Measurements from ENCODE around the gene GIPC1.
"Not testable (repeated sequence)": the region's sequence is repeated elsewhere in the genome, so short reads cannot be mapped to it uniquely, and the experiment has no call there.

The GIPC1 gene

DNA sequence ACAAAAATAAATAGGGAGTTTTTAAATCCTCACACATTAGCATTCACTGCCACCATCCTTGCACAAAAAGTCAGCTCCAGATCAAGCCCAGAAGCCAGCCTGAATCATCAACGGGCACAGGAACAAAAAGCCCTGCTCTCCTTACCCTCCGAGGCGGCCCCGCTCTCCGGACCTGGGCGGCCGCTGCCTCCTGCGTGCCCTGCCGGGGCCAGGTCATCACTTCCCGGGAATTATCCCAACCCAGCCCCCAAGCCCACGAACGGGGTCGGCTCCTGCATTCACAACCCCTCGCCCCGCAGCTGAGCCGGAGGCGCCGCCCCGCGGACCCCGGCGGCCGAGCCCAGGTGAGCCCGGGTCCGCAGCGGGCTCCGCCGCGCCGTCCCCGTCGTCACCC, 21.5 kb upstream of the GIPC1 start:
- no peak for DNase-seq

DNA sequence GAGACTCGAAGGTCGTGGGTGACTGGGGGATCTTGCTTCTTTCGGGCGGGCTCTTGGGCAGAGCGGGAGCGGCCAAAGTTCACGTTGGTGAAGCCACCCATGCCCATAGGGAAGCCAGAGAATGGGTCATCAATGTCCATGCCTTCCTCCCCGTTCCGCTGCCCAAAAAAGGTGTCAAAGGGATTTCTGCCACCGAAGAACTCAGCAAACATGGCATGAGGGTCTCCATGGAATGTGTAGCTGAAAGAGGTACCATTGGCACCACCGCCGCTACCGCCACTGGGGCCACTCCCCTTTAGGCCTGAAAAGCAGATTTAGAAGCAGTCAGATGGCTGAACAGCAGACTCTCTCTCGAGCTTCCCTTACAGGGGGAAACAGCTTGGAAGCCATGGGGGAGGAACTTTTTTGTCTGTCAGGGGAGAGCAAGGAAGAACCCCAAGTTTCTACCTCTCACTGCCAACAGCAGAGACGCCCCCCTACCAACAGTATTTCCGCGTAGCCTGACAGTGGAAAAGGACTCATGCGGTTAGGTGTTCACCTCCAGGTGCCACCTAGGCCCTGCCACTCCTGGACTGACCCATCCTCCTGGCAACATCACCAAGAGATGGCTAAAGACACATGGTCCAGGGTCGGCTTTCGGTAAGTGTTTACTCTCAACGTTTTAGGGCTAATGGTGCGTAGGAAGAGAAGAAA, 21.0 kb upstream of the GIPC1 start:
- no peak for DNase-seq

DNA sequence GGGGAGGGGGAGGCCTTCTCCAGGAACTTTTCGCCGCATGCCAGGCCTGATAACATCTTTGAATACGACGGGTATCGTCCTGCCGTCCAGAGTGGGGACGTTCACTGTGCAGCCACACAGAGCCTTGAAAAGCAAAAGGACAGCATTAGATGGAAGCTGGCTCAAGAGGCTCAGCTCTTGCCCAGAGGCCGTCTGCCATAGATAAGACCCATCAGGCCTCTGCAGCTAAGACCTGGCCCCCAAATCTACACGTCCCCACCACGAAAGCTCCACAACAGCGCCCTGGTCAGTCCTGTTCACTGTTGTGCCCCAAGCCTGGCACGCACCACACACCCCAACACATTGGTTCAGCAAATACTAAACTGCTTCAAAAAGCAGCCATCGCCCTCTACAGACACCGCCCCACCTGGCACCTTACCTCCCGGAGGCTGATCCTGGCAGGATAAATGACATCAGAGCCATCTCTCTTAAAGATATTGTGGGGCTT, 20.2 kb upstream of the GIPC1 start:
- no peak for DNase-seq

DNA sequence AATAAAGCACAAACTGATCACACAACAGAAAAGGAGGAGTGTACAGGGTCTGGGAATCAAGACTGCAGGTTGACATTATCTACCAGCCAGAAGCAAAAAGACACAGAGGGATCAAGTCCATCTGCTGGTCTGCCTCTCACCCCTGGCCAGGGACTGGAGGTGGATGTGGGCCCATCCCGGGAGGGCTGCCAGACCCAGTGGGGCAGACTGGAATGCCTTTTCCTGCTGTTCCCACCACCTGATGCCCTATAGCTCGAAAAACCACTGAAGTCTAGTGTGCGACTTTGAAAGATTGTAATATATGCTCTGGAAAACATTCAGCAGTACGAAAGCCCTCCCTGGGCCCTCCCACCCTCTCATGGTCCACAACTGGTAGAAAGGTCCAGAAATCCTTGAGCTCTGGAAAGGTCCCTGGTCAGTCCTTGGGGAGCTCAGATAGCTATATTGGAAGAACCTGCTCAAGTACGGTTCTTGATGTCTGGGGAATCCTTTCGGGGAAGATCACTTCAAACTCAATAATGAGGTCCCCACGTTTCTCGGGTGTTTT, 19.6 kb upstream of the GIPC1 start:
- no peak for DNase-seq

DNA sequence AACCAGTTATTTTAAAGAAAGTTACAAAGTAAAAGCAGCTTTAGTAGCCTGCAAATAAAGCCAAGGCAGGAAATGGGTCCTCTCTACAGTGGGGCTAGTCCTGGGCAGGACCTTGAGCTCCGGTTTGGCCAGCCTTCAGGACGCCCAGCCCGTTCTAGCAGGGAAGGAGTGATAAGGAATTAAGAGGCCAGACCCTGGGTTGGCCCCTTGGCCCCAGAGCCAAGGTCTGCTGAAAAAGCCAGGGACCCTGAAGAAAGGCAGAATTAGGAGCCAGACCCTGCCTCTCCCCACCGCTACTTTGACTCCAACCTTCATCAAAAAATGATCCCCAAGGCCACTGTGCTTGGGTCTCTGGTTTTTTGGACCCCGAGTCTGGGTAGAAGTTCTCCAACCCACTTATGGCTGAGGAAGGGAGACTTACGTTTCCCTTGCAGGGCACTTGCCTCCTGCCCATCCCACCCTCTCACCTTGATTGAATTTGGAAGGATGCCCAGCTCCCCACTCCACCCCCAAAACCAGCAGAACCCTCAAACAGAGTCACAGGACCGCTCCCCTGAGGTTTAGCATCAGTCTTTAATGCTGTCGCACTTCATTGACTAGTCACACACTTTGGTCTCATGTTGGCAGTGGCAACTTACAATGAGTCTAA, 18.4 kb upstream of the GIPC1 start:
- no peak for DNase-seq

DNA sequence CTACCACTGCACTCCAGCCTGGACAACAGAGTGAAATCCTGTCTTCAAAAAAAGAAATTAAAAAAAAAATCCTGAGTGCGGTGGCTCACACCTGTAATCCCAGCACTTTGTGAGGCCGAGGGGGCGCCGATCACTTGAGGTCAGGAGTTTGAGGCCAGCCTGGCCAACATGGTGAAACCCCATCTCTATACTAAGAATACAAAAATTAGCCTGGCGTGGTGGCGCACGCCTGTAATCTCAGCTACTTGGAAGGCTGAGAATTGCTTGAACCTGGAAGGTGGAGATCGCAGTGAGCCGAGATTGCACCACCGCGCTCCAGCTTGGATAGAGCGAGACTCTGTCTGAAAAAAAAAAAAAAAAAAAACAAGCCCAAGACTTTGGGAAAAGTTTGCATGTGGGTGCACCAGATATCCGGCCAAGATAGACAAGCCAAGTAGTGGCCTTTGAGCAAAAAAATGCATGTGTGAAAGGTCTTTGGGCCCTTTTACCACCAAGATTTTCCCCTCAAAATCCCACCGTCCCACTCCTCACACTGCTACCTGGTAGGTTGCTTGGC, 16.6 kb upstream of the GIPC1 start:
- no peak for DNase-seq

DNA sequence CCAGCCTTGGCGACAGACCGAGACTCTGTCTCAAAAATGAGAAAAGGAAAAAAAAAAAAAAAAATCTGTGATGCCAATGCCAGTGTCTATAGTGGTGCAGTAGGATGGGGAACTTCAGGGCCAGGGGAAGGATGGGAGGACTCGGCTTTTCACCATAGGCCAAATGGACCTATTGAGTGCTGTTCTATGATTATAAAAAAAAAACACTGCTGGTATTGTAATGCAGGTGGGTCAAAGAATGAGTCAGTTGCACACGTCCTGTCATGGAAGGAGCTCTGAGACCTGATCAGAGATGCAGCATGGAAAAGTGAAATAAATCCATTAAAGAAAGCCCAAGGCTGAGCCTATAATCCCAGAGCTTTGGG, 15.3 kb upstream of the GIPC1 start:
- no peak for DNase-seq

DNA sequence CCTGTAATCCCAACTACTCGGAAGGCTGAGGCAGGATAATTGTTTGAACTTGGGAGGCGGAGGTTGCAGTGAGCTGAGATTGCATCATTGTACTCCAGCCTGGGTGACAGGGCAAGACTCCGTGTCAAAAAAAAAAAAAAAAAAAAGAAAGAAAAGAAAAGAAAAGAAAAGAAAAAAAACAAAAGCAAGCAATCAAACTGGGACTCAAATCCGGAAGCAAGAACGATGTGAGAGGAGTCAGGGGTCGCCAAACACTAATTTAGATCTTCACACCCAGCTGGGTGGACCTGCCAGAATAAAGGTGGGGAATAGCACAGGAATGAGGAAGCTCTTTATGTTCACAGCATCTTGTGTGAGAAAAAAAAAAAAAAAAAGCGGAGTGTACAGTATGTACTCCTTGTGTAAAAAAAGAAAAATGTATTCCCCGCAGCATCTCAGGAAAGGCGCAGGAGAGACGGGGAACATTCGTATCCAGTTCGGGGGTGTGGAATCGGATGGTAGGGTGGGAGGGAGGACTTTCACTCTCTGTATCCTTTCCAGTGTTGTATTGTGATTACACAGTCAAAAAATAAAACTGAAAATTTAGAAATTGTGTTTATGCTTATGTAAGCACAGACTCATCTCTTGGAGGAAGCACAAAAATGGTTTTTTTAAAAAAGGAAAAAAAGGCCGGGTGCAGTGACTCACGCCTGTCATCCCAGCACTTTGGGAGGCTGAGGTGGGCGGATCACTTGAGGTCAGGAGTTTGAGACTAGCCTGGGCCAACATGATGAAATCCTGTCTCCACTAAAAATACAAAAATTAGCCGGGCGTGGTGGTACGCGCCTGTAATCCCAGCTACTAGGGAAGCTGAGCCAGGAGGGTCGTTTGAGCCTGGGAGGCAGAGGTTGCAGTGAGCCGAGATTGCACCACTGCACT, 14.6 kb upstream of the GIPC1 start:
- peak; percentile 93 for DNase-seq

DNA sequence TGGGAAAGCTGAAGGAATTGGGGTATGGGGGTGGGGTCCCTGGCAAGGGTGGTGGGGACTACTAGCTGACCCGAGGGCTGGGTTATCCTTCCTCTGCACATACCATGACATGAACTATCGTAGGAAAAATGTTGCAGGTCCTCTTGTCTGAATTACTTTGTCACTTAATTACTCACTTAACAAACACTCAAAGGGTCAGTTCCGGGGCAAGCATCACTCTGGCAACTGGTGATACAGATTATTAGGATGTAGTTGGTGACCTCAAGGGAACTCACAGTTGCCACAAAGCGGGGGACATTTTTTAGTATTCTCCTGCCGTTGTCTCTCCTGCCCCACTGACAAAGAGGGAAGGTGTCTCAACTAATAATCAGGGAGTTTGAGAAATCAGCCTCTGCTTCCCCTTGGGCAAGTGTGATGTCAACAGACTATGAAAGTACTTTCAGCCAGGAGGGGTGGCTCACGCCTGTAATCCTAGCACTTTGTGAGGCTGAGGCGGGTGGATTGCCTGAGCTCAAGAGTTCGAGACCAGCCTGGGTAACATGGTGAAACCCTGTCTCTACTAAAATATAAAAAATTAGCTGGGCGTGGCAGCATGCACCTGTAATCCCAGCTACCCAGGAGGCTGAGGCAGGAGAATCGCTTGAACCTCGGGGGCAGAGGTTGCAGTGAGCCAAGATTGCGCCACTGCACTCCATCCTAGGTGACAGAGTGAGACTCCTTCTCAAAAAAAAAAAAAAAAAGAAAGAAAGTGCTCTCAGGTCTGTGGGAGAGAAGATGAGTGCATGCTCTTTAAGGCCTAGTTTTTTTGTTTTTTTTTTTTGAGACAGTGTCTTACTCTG, 12.0 kb upstream of the GIPC1 start:
- DNase-seq, result peak; percentile 62

DNA sequence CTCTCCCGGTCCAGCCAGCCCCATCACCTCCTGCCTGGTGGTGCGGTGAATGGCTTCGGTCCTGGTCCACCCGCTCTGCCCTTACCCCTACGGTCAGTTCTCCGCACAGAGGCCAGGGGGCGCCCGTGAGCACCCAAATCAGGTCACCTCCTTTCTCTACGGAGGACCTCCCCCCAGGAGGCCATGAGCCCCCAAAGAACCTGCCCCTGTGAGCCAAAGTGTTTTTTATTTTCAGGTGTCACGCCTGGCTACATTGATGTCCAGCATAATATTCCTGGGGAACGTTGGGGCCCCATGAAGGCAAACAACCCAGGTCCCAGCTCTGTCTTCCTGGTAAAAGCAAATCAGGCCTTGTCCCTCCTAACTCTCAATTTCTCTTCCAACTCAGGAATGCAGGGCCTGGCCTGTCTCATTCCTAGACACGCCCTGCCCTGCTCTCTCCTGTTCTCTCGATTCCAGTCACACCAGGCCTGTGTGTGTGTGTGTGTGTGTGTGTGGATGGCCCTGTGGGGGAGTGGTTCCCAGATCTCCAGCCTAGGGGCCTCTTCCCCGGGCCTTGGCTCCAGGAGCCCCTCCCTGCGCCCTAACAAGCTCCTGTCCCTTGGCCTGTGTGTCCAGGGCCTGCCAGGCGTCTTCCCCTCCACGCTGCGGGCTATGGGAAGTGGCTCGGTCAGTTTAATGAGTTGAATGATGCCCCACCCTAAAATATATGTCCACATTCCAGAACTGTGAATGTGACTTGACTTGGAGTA, 9.7 kb upstream of the GIPC1 start:
- DNase-seq, result peak; percentile 71

DNA sequence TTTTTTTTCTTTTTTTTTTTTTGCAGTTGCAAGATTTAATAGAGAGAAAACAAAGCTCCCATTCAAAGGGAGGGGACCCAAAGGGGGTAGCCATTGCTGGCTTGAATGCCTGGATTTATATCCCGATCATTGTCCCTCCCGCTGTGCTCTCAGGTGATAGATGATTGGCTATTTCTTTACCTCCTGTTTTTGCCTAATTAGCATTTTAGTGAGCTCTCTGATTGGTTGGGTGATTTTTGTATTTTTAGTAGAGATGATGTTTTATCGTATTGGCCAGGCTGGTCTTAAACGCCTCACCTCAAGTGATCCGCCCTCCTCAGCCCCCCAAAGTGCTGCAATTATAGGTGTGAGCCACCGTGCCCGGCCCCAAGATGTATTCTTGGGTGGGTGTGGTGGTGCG, 8.6 kb upstream of the GIPC1 start:
- DNase-seq, result not testable (repeated sequence)

DNA sequence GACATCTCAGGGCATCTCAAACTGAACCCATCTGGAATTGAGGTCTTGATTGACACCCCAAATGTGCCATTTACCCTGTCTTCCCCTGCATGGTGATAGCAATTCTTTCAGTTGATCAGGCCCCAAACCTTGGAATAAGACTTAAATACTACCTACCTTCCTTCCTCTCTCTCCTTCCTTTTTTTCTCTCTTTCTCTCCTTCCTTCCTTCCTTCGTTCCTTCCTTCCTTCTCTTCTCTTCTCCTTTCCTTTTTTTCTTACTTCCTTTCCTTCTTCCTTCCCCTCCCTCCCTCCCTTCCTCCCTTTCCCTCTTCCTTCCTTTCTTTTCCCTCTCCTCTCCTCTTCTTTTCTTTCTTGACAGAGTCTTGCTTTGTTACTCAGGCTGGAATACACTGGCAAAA, 7.4 kb upstream of the GIPC1 start:
- DNase-seq, result no peak

DNA sequence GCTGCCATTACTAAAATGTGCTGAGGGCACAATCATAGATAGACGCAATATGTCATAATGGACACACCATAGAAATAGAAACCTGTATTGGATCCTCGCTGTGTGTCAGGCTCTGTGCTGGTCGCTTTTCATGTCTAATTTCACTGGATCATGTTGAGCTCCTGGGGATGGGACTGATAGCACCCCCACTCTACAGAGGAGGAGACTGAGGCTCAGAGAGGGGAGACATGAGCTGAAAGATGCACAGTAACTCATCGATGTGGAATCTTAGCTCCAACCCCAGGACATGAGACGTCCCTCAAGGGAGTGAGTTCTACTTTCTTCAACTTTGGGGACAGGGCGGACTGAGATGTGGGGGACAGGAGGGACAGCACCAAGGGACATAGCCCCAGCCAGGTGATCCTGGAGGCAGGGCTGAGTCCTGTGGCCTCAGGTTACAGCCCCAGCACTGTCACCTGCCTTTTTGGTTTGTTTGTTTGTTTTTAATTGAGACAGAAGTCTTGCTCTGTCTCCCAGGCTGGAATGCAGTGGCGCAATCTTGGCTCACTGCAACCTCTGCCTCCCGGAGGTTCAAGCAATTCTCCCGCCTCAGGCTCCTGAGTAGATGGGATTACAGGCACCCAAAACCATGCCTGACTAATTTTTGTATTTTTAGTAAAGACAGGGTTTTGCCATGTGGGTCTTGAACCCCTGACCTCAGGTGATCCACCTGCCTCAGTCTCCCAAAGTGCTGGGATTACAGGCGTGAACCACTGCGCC, 6.6 kb upstream of the GIPC1 start:
- DNase-seq, result no peak

DNA sequence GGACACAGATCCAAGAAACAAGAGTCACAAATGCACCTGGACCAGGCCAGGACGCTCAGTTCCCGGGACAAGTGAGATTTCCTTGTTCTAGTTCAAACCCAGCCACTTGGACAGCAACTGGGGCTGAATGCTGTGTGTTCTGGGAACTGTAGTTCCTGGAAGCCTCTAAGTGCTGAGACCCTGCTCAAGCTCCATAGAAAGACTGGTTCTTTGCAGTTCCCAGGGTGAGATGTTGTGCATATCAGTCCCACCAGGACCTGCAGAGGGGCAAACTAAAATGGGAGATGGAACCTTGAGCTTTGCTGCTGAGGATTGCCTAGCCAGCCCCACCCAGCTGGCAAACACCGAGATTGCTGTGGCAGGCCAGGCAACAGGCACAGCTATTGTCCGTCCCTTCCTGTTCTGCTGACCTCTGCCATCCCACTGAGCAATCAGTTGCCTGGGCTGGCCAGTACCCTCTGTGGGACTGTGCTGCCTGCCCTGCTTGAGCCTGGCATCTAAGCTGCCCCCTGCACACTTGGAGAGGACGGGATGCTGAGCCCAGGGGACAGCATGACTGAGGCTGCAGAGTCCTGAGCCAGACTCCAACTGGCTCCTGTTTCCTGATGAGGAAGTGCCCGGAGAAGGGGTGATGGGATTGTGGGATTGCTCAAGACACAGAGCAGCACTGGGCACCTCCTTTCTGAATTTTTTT, 1.4 kb upstream of the GIPC1 start:
- peak; percentile 22 for DNase-seq

DNA sequence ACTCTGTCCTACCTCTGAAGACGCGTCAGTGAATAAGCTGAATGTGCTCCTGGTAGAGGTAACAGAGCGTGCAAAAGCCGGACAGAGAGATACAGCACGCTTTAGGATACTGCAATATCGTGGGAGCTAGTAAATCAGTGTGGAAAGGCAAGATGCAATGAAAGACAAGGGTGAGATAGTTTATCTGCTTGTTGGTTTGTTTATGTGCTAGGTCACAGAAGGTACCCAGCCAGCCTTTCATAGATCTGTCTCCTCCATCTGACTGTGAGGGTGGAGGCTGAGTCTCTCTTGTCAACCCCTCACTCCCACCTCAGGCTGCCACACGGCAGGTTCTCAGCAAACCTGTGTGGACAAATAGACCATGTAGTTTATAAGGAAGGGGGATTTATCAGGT, 904 bp upstream of the GIPC1 start:
- DNase-seq, result no peak

DNA sequence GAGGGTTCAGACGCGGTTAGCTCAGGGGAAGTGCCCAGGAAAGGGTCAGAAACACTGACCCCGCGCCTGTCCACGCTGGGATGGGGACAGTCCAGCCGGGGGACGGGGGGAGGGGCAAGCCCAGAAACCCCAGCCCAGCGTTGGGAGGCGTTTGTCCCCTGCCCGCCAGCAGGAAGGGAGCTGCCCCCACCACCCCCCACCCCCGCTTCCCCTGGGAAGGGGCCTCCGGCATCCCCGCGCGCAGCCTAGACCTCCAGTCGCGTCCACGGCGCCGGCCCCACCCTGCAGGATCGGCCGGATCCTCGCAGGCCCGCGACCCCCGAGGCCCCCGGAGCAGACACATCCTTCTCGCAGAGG, 277 bp downstream of the GIPC1 start:
- no peak for DNase-seq

DNA sequence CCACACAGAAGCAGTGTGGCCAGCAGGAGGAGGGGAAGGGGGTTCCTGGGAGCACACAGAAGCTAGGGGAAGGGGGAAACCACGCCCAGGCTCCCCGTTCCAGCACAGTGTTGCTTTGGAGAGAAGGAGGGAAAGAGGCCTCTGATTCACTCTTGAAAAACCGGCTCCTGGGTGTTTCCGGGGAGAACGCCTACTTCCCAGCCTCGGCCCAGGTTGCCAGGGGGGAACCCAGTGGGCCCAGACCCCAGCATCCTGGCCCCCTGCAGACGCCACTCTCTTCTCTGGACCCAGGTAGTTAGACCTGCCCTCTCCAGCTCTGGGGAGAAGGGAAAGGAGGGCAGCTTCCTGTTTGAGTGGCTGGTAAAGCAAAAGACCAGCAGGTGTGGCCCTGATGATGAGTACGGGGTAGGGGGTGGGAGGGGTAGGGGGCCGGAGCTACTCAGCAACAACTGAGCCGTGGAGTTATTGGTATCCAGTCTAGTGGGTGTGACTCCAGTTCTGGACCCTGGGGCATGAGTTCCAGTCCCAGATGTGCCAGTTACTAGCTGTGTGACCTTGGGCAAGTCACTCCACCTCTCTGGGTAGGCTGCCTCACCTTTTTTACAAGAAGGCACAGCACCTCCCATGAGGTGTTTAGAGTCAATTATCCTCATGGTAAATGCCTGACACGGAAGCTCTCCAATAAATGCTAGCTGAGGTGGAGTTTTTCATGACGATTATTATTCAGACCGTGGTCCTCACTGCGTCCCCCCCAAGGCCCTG, 836 bp downstream of the GIPC1 start:
- no peak for DNase-seq

DNA sequence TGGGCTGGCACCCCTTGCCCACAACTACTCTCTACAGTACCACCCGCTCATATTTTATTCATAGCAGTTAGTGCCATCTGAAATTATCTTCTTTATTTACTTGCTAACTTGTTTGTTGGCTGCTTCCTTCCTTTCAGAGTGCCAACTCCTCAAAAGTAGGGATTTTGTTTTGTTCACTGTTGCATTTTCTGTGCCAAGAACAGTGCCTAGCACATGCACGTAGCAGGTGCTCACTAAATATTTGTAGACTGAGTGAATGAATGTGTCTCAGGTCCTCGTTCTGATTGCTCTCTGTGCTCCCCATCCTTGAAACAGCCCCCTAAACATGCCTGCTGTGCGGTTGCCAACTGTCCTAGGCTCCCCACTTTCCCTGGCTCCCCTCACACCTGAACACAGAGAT, 1.5 kb downstream of the GIPC1 start:
- DNase-seq, result no peak

DNA sequence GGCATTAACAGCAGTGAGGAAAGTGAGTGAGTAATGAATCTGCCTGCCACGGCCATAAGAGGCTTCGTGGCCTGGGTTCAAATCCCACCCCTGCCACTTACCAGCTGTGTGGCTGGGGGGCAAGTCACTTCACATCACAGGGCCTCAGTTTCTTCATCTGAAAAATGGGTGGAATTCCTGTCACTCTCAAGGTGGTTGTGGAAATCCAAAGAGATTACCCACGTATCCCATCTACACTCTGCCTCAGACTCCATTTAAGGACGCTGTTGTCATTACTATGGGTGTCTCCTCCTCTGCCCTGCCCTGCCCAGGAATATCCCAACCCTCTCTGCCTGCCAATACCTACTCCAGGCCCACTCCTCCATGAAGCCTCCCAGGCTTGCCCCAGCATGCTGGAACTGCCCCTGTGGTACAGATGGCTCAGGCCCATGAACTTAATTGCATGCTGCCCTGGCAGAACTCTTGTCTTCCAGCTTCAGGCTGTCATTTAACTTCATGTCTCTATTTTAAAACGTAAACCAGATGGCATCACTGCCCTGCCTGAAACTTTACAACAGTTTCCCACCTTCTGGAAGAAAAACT, 3.1 kb downstream of the GIPC1 start:
- no peak for DNase-seq

Measured in suppressor macrophage treated with lipopolysaccharide for 4 hours (primary cell).